Measurements from ENCODE around the gene ZNF280B. TPM values are rescaled to one million over a fixed set of nuclear protein-coding genes. Genes with fewer than 3 reads are reported as not detected.

ZNF280B gene
- total and polyA plus RNA-seq, 9 of the 15 experiments (the other 6 are each of a cell fraction or from before 2014, with no cell fraction given), result 7.7 to 29.9 (median 20.0) TPM

DNA sequence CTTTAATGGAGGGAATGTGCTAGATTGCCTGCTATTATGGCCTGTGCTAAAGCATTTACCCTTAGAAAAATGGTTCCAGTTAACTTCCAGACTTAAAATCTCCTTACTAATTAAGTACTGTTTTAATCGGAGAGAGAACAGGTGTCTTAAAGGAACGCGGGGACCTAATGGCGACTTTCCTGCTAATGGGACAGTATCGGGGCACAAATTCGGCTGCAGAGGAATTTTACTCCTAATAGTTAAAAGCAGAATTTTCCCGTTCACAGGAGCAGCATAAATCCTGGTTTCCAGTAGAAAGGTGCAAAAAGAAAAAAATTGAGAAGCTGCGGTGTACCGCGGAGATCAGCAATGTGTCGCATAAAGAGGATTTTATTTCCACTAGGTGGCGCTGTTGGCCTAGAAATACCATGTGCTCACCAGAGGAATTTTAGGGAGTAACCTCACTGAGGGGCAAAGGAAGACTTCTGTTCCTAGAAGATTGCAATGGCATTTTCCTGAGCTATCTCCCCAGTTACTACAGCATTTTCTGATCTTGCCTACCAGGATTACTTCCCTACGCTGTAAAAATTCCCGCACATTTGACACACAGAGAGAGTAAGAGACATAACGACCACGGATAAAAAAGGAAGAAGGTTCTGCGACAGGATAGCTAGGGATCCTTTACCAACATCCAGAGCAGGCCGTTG, 44.5 kb downstream of the ZNF280B start:
- Histone ChIP-seq H3K4me1 (replicated peaks in 1 of 2; ENCODE audit: control insufficient read depth in 2 of 2, insufficient read depth in 2 of 2, low read length in 2 of 2) (peaks cover 0 to 2% of the 10 kb centered on the region in 2 experiments; a peak in 1 of 5 replicates), H3K9me1 (ENCODE audit: control insufficient read depth, insufficient read depth, low read length) (no peaks in the 10 kb centered on the region), H3K9ac (ENCODE audit: insufficient read depth in 1 of 2, low read depth in 2 of 2, low read length in 2 of 2) (no peak overlapping the region), H2AFZ (ENCODE audit: low read depth, low read length) (peak overlapping the region; percentile 16), H3K9me3 (replicated peaks; ENCODE audit: control insufficient read depth, insufficient read depth, low read depth, low read length) (peaks cover 10% of the 10 kb centered on the region), H3K27me3 (ENCODE audit: control insufficient read depth in 2 of 2, insufficient read depth in 2 of 2, low read length in 2 of 2) (peaks cover 13 to 18% of the 10 kb centered on the region in 2 experiments; a peak in 4 of 5 replicates), H4K20me1 (replicated peaks; ENCODE audit: control insufficient read depth, insufficient read depth, low read length) (peaks cover 5% of the 10 kb centered on the region; the same call in 1 of the 2 replicates), H3K27ac (ENCODE audit: extremely low read depth, low read depth, low read length) (no peak overlapping the region), H3K79me2 (ENCODE audit: control insufficient read depth, insufficient read depth, low read length) (no peaks in the 10 kb centered on the region), H3K36me3 (ENCODE audit: control insufficient read depth, insufficient read depth, low read length) (no peaks in the 10 kb centered on the region), H3K4me2 (ENCODE audit: insufficient read depth, low read length) (no peak overlapping the region; the same call in 1 of the 2 replicates), H3K4me3 (no peak overlapping the region)
- intact Hi-C loops (cut with micrococcal nuclease), result loop anchor here (1.0 to 10.0 kb wide), 16 partner anchors 33 to 661 kb away; partner anchors contain the start of gene PRAME
- ChIA-PET POLR2A (interaction anchor here (0.6 to 5.3 kb wide), 28 partner anchors 12 to 449 kb away, joined by 3 to 37 read pairs (median 4); partner anchors contain the start of gene PRAME), CTCF (ENCODE audit: low intra/inter-chr PET ratio) (interaction anchor here (0.6 to 4.8 kb wide), 41 partner anchors 9 to 818 kb away, joined by 3 to 78 read pairs (median 6); partner anchors contain the start of genes PRAME, ZNF280A and ZNF280B)
- FAIRE-seq (peak; percentile 93), ATAC-seq (peak; percentile 97), DNase-seq (ENCODE audit: extremely low read depth in 1 of 4, low spot score in 3 of 4) (peak; percentile 97 to 99 (median 99))
- in situ Hi-C loops (cut with MboI), result loop anchor here (5.0 to 10.0 kb wide), 4 partner anchors 228 to 1791 kb away; partner anchors contain the start of gene IGLL5
- BruUV-seq (replicated peaks), result no TSS peak
- 24% methylated on average over 18 of the region's 18 CpGs for WGBS (ENCODE audit: insufficient coverage, low coverage, missing lambda C conversion rate)
- TF ChIP-seq, protein P1, sequence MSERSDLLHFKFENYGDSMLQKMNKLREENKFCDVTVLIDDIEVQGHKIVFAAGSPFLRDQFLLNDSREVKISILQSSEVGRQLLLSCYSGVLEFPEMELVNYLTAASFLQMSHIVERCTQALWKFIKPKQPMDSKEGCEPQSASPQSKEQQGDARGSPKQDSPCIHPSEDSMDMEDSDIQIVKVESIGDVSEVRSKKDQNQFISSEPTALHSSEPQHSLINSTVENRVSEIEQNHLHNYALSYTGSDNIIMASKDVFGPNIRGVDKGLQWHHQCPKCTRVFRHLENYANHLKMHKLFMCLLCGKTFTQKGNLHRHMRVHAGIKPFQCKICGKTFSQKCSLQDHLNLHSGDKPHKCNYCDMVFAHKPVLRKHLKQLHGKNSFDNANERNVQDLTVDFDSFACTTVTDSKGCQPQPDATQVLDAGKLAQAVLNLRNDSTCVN (CRISPR knock-in tag; IDR thresholded peaks at IDR 0.05), result 0 out of 2 replicates have a peak, but pooled peaks have one; percentile 71
- TF ChIP-seq, protein P2, sequence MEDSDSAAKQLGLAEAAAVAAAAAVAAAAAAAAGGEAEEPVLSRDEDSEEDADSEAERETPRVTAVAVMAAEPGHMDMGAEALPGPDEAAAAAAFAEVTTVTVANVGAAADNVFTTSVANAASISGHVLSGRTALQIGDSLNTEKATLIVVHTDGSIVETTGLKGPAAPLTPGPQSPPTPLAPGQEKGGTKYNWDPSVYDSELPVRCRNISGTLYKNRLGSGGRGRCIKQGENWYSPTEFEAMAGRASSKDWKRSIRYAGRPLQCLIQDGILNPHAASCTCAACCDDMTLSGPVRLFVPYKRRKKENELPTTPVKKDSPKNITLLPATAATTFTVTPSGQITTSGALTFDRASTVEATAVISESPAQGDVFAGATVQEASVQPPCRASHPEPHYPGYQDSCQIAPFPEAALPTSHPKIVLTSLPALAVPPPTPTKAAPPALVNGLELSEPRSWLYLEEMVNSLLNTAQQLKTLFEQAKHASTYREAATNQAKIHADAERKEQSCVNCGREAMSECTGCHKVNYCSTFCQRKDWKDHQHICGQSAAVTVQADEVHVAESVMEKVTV (CRISPR knock-in tag; IDR thresholded peaks at IDR 0.05), result peak; percentile 100
- TF ChIP-seq FOXK1 (CRISPR knock-in tag; IDR thresholded peaks at IDR 0.05; ENCODE audit: borderline replicate concordance) (peak; percentile 96), HOXB6 (CRISPR knock-in tag; IDR thresholded peaks at IDR 0.05; ENCODE audit: borderline replicate concordance) (0 out of 2 replicates have a peak, but pooled peaks have one; percentile 44), FIP1L1 (IDR thresholded peaks at IDR 0.05; ENCODE audit: low read depth, low read length, poor library complexity, severe bottlenecking) (no peak), GABPB2 (CRISPR knock-in tag; conservative IDR thresholded peaks at IDR 0.05) (peak; percentile 78; the same call in 1 of the 2 replicates), STAT5A (IDR thresholded peaks at IDR 0.05; ENCODE audit: borderline replicate concordance, low read length) (no peak), KLF6 (CRISPR knock-in tag; IDR thresholded peaks at IDR 0.05; ENCODE audit: borderline replicate concordance) (peak; percentile 78; the same call in 1 of the 2 replicates), ELF4 (CRISPR knock-in tag; IDR thresholded peaks at IDR 0.05) (peak; percentile 76; the same call in 1 of the 2 replicates)
- TF ChIP-seq, protein P3, sequence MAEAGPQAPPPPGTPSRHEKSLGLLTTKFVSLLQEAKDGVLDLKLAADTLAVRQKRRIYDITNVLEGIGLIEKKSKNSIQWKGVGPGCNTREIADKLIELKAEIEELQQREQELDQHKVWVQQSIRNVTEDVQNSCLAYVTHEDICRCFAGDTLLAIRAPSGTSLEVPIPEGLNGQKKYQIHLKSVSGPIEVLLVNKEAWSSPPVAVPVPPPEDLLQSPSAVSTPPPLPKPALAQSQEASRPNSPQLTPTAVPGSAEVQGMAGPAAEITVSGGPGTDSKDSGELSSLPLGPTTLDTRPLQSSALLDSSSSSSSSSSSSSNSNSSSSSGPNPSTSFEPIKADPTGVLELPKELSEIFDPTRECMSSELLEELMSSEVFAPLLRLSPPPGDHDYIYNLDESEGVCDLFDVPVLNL (CRISPR knock-in tag; IDR thresholded peaks at IDR 0.05; ENCODE audit: low read depth), result no peak; the same call in 1 of the 2 replicates
- TF ChIP-seq, protein P4, sequence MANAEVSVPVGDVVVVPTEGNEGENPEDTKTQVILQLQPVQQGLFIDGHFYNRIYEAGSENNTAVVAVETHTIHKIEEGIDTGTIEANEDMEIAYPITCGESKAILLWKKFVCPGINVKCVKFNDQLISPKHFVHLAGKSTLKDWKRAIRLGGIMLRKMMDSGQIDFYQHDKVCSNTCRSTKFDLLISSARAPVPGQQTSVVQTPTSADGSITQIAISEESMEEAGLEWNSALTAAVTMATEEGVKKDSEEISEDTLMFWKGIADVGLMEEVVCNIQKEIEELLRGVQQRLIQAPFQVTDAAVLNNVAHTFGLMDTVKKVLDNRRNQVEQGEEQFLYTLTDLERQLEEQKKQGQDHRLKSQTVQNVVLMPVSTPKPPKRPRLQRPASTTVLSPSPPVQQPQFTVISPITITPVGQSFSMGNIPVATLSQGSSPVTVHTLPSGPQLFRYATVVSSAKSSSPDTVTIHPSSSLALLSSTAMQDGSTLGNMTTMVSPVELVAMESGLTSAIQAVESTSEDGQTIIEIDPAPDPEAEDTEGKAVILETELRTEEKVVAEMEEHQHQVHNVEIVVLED (CRISPR knock-in tag; IDR thresholded peaks at IDR 0.05), result peak; percentile 51; the same call in 1 of the 2 replicates
- TF ChIP-seq, protein P5, sequence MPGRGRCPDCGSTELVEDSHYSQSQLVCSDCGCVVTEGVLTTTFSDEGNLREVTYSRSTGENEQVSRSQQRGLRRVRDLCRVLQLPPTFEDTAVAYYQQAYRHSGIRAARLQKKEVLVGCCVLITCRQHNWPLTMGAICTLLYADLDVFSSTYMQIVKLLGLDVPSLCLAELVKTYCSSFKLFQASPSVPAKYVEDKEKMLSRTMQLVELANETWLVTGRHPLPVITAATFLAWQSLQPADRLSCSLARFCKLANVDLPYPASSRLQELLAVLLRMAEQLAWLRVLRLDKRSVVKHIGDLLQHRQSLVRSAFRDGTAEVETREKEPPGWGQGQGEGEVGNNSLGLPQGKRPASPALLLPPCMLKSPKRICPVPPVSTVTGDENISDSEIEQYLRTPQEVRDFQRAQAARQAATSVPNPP (IDR thresholded peaks at IDR 0.05; ENCODE audit: borderline replicate concordance, insufficient read depth, insufficient read length), result no peak

All from K562 (cell line).